ENCODE data around the gene PLPPR3.

The PLPPR3 gene

GRCh38 chr19:802498-803098 lies 19.2 kb downstream of the PLPPR3 start:
- H3K36me3 ChIP-seq: peaks cover 47 to 62% (median 57%) of the 10 kb centered on the region in 3 donors
- DNase-seq: no peak
- H3K4me1 ChIP-seq: peaks cover 13 to 62% (median 49%) of the 10 kb centered on the region in 4 donors
- TF ChIP-seq, protein P1, sequence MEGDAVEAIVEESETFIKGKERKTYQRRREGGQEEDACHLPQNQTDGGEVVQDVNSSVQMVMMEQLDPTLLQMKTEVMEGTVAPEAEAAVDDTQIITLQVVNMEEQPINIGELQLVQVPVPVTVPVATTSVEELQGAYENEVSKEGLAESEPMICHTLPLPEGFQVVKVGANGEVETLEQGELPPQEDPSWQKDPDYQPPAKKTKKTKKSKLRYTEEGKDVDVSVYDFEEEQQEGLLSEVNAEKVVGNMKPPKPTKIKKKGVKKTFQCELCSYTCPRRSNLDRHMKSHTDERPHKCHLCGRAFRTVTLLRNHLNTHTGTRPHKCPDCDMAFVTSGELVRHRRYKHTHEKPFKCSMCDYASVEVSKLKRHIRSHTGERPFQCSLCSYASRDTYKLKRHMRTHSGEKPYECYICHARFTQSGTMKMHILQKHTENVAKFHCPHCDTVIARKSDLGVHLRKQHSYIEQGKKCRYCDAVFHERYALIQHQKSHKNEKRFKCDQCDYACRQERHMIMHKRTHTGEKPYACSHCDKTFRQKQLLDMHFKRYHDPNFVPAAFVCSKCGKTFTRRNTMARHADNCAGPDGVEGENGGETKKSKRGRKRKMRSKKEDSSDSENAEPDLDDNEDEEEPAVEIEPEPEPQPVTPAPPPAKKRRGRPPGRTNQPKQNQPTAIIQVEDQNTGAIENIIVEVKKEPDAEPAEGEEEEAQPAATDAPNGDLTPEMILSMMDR (IDR thresholded peaks at IDR 0.05): no peak
- peak overlapping the region; percentile 43 to 91 for H3K27ac ChIP-seq
- intact Hi-C loops (cut with DNase I; ENCODE audit: low total_unique reads): no loop called here
- H3K27me3 ChIP-seq: no peaks in the 10 kb centered on the region
- no peaks in the 10 kb centered on the region for H3K9me3 ChIP-seq
- peak overlapping the region in 1 of 2 donors; percentile 25 for H3K4me3 ChIP-seq

DNA sequence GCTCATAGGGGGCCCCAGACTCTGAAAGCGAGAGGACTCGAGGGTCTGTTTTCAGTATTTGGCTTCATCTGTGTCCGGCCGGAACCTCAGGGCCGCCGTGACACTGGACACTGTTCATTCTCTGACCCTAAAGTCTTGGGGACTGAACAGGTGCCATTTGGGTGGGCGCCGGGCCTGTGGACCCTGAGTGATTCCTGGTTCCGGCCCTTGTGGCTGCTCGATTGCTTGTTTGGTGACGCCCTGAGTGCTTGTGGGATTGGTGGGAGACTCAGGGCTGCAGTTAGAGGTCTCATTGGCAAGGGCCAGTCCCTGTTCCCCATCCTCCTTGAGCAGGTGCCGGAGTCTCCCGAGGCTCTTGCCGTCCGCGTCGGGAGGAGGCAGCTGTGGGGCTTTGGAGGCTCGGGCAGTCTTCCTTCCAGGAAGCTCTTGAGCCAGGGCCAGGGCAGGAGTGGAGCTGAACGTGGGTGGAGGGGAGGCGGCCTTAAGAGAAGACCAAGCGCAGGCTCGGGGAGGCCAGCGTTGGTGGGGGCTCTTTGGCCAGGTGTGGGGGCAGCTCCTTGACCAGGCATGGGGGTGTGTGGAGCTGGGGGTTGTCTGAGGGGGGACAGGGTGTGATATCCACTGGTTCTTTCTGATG lies 19.8 kb downstream of the PLPPR3 start:
- Histone ChIP-seq H3K9me3 (no peaks in the 10 kb centered on the region), H3K36me3 (peaks cover 41 to 56% (median 51%) of the 10 kb centered on the region in 3 donors), H3K4me3 (peak overlapping the region; percentile 17 to 25), H3K27me3 (no peaks in the 10 kb centered on the region), H3K4me1 (peaks cover 13 to 62% (median 49%) of the 10 kb centered on the region in 4 donors), H3K27ac (peak overlapping the region; percentile 43 to 91)
- intact Hi-C loops (cut with DNase I; ENCODE audit: low total_unique reads): no loop called here
- TF ChIP-seq, protein P1 (IDR thresholded peaks at IDR 0.05): no peak
- DNase-seq: no peak

DNA sequence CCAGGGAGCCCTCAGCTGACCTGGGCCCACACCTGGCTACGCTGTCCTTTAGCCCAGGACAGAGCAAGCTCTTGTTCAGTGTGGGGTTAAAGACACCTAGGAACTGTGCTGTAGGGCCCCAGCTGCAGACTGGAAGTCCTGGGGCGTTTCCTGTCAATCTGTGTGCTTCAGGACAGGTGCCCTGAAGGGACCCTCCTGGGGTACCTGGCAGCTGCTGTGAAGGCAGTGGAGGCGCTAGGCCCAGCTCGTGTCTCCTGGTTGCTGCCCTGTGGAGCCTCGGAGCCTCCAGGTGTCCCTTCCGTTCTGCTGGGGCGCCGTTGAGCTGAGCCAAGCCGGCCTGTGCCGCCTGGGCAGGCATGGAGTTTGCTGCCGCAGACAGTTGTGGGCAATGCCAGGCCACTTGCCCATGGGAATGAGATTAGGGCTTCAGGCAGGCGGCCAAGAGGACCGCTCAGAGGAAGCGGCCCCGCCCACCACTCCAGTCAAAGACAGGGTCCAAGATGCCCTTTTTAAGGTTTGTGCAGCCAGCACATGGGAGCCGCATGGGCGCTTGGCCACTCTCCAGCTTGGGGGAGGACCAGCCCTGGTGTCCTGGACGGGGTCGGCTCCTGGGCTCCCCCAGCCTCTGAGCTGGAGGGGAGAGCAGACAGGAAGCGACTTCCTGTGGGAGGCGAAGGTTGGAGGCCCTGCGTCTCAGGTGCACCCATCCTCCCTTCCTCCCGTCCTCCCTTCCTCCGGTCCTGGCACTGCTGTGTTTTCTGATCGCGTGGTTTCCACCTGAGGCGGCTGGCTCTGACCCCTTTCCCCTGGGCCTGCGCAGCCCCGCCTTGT lies 20.5 kb downstream of the PLPPR3 start:
- intact Hi-C loops (cut with DNase I; ENCODE audit: low total_unique reads): no loop called here
- Histone ChIP-seq H3K4me3 (peak overlapping the region; percentile 17 to 25), H3K9me3 (no peaks in the 10 kb centered on the region), H3K4me1 (peaks cover 14 to 66% (median 52%) of the 10 kb centered on the region in 4 donors), H3K27ac (peak overlapping the region; percentile 54 to 91), H3K27me3 (no peaks in the 10 kb centered on the region), H3K36me3 (peaks cover 34 to 48% (median 44%) of the 10 kb centered on the region in 3 donors)
- peak; percentile 66 to 94 for DNase-seq
- TF ChIP-seq, protein P1 (IDR thresholded peaks at IDR 0.05): no peak

DNA sequence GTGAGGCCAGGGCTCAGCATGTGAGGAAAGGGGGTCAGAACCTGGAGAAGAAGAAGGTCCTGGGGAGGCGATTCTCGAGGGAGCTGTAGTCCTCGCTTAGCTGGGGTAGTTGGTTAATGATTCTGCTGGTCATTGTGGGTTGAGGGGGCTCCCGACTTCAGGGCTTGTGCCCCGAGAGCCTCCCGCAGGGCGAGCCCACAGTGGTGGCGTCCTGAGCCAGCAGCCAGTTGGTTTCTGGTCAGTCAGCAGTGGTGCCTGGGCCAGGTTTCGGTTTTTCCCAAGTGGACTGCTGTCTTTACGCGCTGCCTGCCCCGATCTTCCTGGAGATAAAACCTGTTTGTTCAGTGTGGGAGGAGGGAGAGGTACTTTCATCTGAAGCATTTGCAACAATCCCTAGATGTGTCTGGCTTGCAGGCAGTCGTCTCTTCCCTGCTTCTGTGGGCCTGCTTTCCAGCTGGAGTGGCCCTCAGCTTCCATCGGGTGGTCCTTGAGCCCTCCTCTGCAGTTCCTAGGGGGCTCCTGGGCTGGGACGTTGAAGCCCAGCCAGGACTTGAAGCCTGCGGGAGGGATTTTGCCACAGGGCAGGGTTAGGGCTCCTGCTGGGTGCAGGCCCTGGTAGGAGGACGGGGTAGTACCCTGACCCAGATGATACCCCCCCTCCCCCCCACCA lies 21.3 kb downstream of the PLPPR3 start:
- intact Hi-C loops (cut with DNase I; ENCODE audit: low total_unique reads): no loop called here
- Histone ChIP-seq H3K27ac (peak overlapping the region; percentile 54 to 91), H3K27me3 (no peaks in the 10 kb centered on the region), H3K4me1 (peaks cover 22 to 68% (median 59%) of the 10 kb centered on the region in 4 donors), H3K9me3 (no peaks in the 10 kb centered on the region), H3K4me3 (peak overlapping the region; percentile 17 to 25), H3K36me3 (peaks cover 26 to 41% (median 36%) of the 10 kb centered on the region in 3 donors)
- DNase-seq: no peak
- TF ChIP-seq, protein P1 (IDR thresholded peaks at IDR 0.05): no peak
